Measurements from ENCODE around the gene ARL6IP1.

DNA sequence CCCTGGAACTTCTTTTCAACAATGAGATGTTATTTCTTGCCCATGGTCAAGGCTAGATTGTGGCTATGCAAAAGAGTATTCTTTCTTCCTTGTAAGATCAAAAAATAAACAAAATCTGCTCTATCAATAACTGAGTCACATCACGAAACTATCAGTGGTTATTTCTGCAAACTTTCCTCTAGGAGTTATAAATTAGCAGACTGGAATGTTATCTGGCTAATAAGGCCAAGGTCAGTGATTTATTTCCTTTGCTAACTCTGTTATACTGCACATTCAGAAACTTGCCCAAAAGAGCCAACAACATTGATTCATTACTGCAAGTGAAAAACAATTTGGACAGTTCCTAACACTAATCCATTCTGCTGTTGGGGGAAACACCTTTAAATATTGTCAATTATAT is 5.0 kb downstream of the ARL6IP1 start:
- TF ChIP-seq, protein P1, sequence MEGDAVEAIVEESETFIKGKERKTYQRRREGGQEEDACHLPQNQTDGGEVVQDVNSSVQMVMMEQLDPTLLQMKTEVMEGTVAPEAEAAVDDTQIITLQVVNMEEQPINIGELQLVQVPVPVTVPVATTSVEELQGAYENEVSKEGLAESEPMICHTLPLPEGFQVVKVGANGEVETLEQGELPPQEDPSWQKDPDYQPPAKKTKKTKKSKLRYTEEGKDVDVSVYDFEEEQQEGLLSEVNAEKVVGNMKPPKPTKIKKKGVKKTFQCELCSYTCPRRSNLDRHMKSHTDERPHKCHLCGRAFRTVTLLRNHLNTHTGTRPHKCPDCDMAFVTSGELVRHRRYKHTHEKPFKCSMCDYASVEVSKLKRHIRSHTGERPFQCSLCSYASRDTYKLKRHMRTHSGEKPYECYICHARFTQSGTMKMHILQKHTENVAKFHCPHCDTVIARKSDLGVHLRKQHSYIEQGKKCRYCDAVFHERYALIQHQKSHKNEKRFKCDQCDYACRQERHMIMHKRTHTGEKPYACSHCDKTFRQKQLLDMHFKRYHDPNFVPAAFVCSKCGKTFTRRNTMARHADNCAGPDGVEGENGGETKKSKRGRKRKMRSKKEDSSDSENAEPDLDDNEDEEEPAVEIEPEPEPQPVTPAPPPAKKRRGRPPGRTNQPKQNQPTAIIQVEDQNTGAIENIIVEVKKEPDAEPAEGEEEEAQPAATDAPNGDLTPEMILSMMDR (IDR thresholded peaks at IDR 0.05) = no peak
- TF ChIP-seq, protein P2, sequence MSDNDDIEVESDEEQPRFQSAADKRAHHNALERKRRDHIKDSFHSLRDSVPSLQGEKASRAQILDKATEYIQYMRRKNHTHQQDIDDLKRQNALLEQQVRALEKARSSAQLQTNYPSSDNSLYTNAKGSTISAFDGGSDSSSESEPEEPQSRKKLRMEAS (IDR thresholded peaks at IDR 0.05; ENCODE audit: low read depth) = no peak
- TF ChIP-seq TAF1 (IDR thresholded peaks at IDR 0.05; ENCODE audit: borderline replicate concordance, low read depth, low read length) (no peak), POLR2AphosphoS5 (IDR thresholded peaks at IDR 0.05; ENCODE audit: low read depth, low read length) (no peak), EP300 (IDR thresholded peaks at IDR 0.05; ENCODE audit: borderline replicate concordance in 1 of 2, low read depth in 1 of 2, low read length in 1 of 2) (no peak), EZH2phosphoT487 (IDR thresholded peaks at IDR 0.05; ENCODE audit: borderline replicate concordance, low read depth) (no peak), GABPA (IDR thresholded peaks at IDR 0.05; ENCODE audit: low read depth) (no peak), TCF12 (IDR thresholded peaks at IDR 0.05) (no peak), YY1 (IDR thresholded peaks at IDR 0.05; ENCODE audit: low read depth) (no peak), MXI1 (IDR thresholded peaks at IDR 0.05; ENCODE audit: low read depth, low read length) (no peak)
- TF ChIP-seq, protein P3, sequence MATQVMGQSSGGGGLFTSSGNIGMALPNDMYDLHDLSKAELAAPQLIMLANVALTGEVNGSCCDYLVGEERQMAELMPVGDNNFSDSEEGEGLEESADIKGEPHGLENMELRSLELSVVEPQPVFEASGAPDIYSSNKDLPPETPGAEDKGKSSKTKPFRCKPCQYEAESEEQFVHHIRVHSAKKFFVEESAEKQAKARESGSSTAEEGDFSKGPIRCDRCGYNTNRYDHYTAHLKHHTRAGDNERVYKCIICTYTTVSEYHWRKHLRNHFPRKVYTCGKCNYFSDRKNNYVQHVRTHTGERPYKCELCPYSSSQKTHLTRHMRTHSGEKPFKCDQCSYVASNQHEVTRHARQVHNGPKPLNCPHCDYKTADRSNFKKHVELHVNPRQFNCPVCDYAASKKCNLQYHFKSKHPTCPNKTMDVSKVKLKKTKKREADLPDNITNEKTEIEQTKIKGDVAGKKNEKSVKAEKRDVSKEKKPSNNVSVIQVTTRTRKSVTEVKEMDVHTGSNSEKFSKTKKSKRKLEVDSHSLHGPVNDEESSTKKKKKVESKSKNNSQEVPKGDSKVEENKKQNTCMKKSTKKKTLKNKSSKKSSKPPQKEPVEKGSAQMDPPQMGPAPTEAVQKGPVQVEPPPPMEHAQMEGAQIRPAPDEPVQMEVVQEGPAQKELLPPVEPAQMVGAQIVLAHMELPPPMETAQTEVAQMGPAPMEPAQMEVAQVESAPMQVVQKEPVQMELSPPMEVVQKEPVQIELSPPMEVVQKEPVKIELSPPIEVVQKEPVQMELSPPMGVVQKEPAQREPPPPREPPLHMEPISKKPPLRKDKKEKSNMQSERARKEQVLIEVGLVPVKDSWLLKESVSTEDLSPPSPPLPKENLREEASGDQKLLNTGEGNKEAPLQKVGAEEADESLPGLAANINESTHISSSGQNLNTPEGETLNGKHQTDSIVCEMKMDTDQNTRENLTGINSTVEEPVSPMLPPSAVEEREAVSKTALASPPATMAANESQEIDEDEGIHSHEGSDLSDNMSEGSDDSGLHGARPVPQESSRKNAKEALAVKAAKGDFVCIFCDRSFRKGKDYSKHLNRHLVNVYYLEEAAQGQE (IDR thresholded peaks at IDR 0.05; ENCODE audit: low read depth, low read length) = no peak
- TF ChIP-seq, protein P4, sequence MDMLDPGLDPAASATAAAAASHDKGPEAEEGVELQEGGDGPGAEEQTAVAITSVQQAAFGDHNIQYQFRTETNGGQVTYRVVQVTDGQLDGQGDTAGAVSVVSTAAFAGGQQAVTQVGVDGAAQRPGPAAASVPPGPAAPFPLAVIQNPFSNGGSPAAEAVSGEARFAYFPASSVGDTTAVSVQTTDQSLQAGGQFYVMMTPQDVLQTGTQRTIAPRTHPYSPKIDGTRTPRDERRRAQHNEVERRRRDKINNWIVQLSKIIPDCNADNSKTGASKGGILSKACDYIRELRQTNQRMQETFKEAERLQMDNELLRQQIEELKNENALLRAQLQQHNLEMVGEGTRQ (IDR thresholded peaks at IDR 0.05; ENCODE audit: borderline replicate concordance, low read depth, low read length) = no peak
- TF ChIP-seq, protein P5, sequence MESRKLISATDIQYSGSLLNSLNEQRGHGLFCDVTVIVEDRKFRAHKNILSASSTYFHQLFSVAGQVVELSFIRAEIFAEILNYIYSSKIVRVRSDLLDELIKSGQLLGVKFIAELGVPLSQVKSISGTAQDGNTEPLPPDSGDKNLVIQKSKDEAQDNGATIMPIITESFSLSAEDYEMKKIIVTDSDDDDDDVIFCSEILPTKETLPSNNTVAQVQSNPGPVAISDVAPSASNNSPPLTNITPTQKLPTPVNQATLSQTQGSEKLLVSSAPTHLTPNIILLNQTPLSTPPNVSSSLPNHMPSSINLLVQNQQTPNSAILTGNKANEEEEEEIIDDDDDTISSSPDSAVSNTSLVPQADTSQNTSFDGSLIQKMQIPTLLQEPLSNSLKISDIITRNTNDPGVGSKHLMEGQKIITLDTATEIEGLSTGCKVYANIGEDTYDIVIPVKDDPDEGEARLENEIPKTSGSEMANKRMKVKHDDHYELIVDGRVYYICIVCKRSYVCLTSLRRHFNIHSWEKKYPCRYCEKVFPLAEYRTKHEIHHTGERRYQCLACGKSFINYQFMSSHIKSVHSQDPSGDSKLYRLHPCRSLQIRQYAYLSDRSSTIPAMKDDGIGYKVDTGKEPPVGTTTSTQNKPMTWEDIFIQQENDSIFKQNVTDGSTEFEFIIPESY (IDR thresholded peaks at IDR 0.05; ENCODE audit: borderline replicate concordance, low read depth) = no peak
- TF ChIP-seq, protein P6, sequence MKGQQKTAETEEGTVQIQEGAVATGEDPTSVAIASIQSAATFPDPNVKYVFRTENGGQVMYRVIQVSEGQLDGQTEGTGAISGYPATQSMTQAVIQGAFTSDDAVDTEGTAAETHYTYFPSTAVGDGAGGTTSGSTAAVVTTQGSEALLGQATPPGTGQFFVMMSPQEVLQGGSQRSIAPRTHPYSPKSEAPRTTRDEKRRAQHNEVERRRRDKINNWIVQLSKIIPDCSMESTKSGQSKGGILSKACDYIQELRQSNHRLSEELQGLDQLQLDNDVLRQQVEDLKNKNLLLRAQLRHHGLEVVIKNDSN (IDR thresholded peaks at IDR 0.05; ENCODE audit: borderline replicate concordance, low read depth) = no peak
